ENCODE data around the gene MRPL33.
A peak's percentile ranks its signal among the peaks of the same experiment; 100 is the strongest.
"Not testable (repeated sequence)": the region's sequence is repeated elsewhere in the genome, so short reads cannot be mapped to it uniquely, and the experiment has no call there.

Gene MRPL33

DNA sequence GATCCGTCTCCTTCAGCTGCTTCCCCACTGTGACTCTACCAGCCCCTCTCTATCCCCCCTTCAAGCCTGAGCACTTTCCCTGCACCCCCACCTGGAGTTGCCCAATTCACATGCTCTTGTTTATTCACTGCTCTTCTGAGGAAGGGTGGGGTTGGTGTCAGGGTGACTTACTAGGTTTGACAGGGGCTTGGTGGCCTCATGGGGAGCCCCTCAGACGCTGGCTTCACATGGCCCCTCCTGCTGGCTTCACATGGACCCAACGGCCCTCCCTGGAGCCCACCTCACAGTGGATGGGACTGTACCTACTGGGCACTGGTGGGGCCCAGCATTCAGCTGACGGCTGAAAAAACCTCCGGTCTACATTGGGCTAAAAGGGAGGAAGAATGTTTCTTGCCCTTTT lies 16.7 kb upstream of the MRPL33 start:
- H4K20me1 ChIP-seq = no peaks in the 10 kb centered on the region
- no peaks in the 10 kb centered on the region for H3K36me3 ChIP-seq
- no peaks in the 10 kb centered on the region for H3K9me3 ChIP-seq
- TF ChIP-seq Cebpa-rat (IDR thresholded peaks at IDR 0.05) = no peak
- H3K4me3 ChIP-seq = no peak overlapping the region
- H3K9ac ChIP-seq = no peak overlapping the region
- H3K4me2 ChIP-seq = no peak overlapping the region
- H3K27ac ChIP-seq = no peak overlapping the region
- H3K4me1 ChIP-seq = no peaks in the 10 kb centered on the region
- H3K27me3 ChIP-seq = no peaks in the 10 kb centered on the region

DNA sequence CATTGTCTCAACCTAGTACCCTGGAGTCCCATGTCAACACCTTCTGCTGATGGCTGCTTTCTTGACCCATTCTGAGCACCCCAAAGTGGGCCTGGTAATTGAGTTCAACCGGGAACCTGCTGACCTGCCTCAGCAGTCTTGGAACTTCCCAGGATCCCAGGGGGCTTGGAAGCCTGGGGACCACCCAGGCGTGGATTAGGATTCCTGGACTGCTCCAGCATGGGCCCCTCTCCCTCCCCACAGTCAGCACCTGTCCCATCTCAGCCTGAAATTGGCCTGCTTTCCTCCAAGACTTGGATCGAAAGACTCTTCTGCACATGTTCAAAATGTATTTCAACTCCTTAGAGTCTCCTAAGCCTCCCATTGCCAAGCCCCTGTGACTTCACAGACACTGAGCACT lies 15.4 kb upstream of the MRPL33 start:
- Histone ChIP-seq H3K9me3 (no peaks in the 10 kb centered on the region), H3K4me2 (no peak overlapping the region), H3K9ac (no peak overlapping the region), H3K36me3 (no peaks in the 10 kb centered on the region), H4K20me1 (no peaks in the 10 kb centered on the region), H3K4me3 (no peak overlapping the region), H3K27me3 (no peaks in the 10 kb centered on the region), H3K27ac (no peak overlapping the region), H3K4me1 (no peaks in the 10 kb centered on the region)
- no peak for TF ChIP-seq Cebpa-rat (IDR thresholded peaks at IDR 0.05)

DNA sequence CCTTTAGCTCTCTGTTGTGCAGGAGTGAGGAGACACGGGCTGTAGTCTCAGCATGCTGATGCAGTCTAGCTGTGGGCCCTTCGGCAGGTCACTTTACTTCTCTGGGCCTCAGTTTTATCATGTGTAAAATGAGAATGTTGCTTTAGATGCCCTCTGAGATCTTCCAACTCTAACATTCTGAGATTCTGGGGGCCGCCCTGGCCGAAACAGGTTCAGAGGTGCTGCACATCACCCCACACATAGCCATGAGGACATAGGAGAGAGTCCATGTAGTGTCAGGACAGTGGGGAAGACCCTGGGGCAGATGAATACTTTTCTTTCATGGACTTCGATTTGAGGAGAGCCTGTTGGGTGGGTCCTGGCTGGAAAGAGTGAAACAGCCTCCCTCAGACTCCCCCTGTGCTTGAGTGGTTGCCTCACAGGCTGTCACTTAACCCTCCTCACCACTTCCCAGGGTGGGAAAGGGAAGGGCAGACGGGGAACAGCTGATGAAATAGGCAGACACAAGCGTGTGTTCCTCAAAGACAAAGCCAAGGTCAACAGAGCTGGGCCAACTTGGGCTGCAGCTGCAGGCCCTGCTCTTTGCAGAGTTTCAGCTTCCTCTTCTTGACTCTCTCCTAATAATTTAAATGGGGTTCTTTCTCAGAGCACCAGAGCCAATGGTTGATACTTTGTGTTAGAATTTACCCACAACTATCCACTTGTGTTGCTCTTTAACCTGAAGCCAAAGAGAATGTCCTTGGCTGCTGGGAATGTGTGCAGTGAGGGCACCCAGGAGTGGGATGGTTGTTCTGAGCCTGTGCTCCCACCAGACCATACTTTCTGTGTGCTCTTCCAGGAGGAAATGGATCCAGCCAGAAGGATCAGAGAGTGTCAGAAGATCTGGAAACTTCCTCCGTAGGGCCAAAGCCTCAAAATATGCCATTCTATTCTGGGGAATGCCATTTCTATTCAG lies 14.7 kb upstream of the MRPL33 start:
- no peaks in the 10 kb centered on the region for H3K9me3 ChIP-seq
- no peaks in the 10 kb centered on the region for H3K4me1 ChIP-seq
- H3K27ac ChIP-seq = no peak overlapping the region
- no peak overlapping the region for H3K9ac ChIP-seq
- no peaks in the 10 kb centered on the region for H3K27me3 ChIP-seq
- no peak overlapping the region for H3K4me2 ChIP-seq
- H3K4me3 ChIP-seq = no peak overlapping the region
- H3K36me3 ChIP-seq = no peaks in the 10 kb centered on the region
- no peak for TF ChIP-seq Cebpa-rat (IDR thresholded peaks at IDR 0.05)
- H4K20me1 ChIP-seq = no peaks in the 10 kb centered on the region

DNA sequence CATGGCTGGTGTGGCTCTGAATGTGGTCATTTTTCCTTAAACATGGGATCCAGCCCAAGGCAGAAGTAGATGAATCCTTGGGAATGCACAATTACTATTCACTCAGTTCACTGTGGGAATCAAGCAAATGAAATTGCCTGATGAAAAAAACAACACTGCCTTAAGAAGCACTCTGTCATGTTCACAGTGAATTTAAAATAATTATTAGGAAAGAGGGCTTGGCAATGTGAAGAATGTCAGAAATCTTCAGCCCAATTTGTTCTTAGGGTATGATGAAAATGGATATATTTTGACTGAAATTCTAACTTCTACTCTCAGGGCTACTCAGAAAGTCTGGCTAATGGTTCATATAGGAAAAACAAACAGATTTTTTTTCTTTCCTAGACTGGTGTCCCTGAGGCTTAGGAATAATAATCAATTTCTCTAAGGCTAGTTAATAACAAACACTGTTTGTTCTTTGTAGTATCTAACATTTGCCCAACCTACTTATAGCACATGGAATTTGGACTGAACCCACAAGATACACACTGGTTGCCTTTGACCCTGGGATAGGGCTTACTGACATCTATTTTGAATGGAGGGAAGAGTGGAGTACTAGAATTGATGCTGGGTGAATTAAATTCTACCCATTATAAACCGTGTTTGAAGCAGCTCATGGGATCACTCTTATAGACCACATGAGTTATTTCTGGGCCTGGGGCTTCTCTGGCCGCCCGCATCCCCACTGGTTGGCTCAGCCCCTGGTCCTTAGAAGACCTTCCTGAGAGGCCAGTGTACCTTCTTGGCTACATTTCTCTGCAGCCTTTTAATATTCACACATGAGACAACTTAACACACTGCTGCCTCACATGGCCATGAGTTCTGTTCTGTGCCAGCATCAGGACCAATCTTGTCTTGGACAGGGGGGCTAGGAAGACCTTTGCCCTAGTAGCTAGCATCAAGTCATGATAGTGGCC lies 8.3 kb upstream of the MRPL33 start:
- H3K4me3 ChIP-seq = no peak overlapping the region
- no peaks in the 10 kb centered on the region for H3K27me3 ChIP-seq
- no peak overlapping the region for H3K9ac ChIP-seq
- H4K20me1 ChIP-seq = no peaks in the 10 kb centered on the region
- no peaks in the 10 kb centered on the region for H3K4me1 ChIP-seq
- no peak overlapping the region for H3K4me2 ChIP-seq
- TF ChIP-seq Cebpa-rat (IDR thresholded peaks at IDR 0.05) = no peak
- no peaks in the 10 kb centered on the region for H3K36me3 ChIP-seq
- H3K27ac ChIP-seq = no peak overlapping the region
- H3K9me3 ChIP-seq = no peaks in the 10 kb centered on the region

- Histone ChIP-seq H4K20me1 (no peaks in the 10 kb centered on the region), H3K4me3 (no peak overlapping the region), H3K4me1 (no peaks in the 10 kb centered on the region), H3K9ac (no peak overlapping the region), H3K4me2 (no peak overlapping the region), H3K9me3 (no peaks in the 10 kb centered on the region), H3K27me3 (no peaks in the 10 kb centered on the region), H3K36me3 (no peaks in the 10 kb centered on the region), H3K27ac (no peak overlapping the region)
- TF ChIP-seq Cebpa-rat (IDR thresholded peaks at IDR 0.05) = no peak
Observed at GRCh38 chr2:27763907-27764267, 7.6 kb upstream of the MRPL33 start.

GRCh38 chr2:27764526-27764925 lies 7.0 kb upstream of the MRPL33 start:
- H4K20me1 ChIP-seq, H3K4me2 ChIP-seq, H3K4me3 ChIP-seq, H3K36me3 ChIP-seq, H3K27ac ChIP-seq, H3K27me3 ChIP-seq, H3K9ac ChIP-seq, H3K9me3 ChIP-seq, H3K4me1 ChIP-seq: not testable (repeated sequence)

GRCh38 chr2:27765621-27766286 lies 5.8 kb upstream of the MRPL33 start:
- Histone ChIP-seq H3K9ac (no peak overlapping the region), H4K20me1 (no peaks in the 10 kb centered on the region), H3K36me3 (no peaks in the 10 kb centered on the region), H3K27ac (no peak overlapping the region), H3K9me3 (no peaks in the 10 kb centered on the region), H3K27me3 (no peaks in the 10 kb centered on the region), H3K4me3 (no peak overlapping the region), H3K4me1 (no peaks in the 10 kb centered on the region), H3K4me2 (no peak overlapping the region)
- TF ChIP-seq Cebpa-rat (IDR thresholded peaks at IDR 0.05) = no peak

DNA sequence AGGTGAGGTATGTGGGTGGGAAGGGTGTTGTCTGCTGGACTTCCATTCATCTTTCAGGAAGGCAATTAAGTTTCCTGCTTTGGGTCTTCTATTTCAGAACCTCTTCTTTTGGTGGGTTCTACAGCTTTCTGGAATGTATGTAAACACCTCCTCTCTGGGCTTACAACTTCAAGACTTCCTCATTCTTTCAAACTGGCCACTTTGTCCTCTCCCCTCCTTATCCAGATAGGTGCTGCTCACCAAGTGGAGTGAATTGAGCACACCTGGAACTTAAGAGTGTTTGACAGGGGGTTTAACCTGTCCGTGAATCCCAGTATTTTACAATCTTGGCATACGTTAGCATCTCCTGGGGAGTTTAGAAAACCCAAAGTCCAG lies 5.2 kb upstream of the MRPL33 start:
- 0 out of 2 replicates have a peak, but pooled peaks cover 5% of the 10 kb centered on the region for H3K4me1 ChIP-seq
- H3K9ac ChIP-seq = no peak overlapping the region
- no peaks in the 10 kb centered on the region for H4K20me1 ChIP-seq
- no peaks in the 10 kb centered on the region for H3K36me3 ChIP-seq
- no peaks in the 10 kb centered on the region for H3K9me3 ChIP-seq
- no peak for TF ChIP-seq Cebpa-rat (IDR thresholded peaks at IDR 0.05)
- H3K4me2 ChIP-seq = no peak overlapping the region
- H3K27me3 ChIP-seq = no peaks in the 10 kb centered on the region
- no peak overlapping the region for H3K27ac ChIP-seq
- H3K4me3 ChIP-seq = no peak overlapping the region

DNA sequence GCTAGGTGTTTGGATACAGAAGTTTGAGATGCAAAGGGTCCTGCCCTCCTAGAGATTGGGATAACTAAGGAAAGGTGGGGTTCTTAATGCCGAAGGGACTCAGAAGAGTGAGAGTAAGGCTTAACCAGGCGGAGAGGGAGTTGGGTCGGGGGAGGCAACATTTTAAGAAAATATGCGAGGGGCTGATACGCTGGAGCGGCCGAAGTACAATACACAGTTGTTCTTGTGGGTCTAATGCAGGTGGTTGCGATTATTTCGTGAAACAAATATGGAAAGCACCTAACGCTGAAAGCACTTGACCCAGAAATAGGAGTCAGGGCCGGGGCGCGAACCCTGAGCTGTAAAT lies 344 bp upstream of the MRPL33 start:
- H3K9me3 ChIP-seq = no peaks in the 10 kb centered on the region
- peaks cover 19% of the 10 kb centered on the region for H3K36me3 ChIP-seq
- H3K27me3 ChIP-seq = no peaks in the 10 kb centered on the region
- H3K4me2 ChIP-seq = peak overlapping the region; percentile 80
- H3K4me1 ChIP-seq = peaks cover 32% of the 10 kb centered on the region
- H3K27ac ChIP-seq = peak overlapping the region; percentile 77
- peak overlapping the region; percentile 78 for H3K4me3 ChIP-seq
- peaks cover 5% of the 10 kb centered on the region; the same call in 1 of the 2 replicates for H4K20me1 ChIP-seq
- TF ChIP-seq Cebpa-rat (IDR thresholded peaks at IDR 0.05) = no peak
- H3K9ac ChIP-seq = peak overlapping the region; percentile 80

Data from BLaER1 (cell line).